CD4-positive, alpha-beta T cell (primary cell): ENCODE results near the gene XDH. TPM values are rescaled to one million over a fixed set of nuclear protein-coding genes. Genes with fewer than 3 reads are reported as not detected.

Experiments
- ATAC-seq: fragments of 200-7000 bp; cut with Tn5 transposase; one replicate; pipeline ENCODE4 v1.10.0; 2022; ENCODE audit warnings: mild to moderate bottlenecking; ENCODE audit not compliant: poor library complexity
- CTCF ChIA-PET: fragments of 350-600 bp; sonication (Branson Sonifier 250); formaldehyde crosslinking; loops from one replicate; lab custom pipeline; 2021; ENCODE audit warnings: antibody characterized with exemption, inconsistent platforms; lab: Charles Lee
- POLR2A ChIA-PET: fragments of 350-600 bp; sonication (Branson Sonifier 250); formaldehyde crosslinking; loops from one replicate; lab custom pipeline; 2021; ENCODE audit warnings: antibody characterized with exemption, inconsistent platforms; lab: Charles Lee
- DNase-seq, 14 experiments: peaks; one replicate each; pipeline ENCODE4 v3.0.0-alpha.2; 2013 to 2020; ENCODE audit warnings: mixed read lengths in 2 of 14
- H3K27ac ChIP-seq, 2 donors: one replicate each; pipeline versions ENCODE4 v1.5.1 to v1.7.0; 2013; ENCODE audit warnings: low read length in 2 of 2, low read depth in 1 of 2, mild to moderate bottlenecking in 1 of 2
- H3K27me3 ChIP-seq, 2 experiments: 1 replicate in 1 of 2; 2 replicates in 1 of 2; pipeline versions ENCODE4 v1.6.1 to v1.7.0; 2013; ENCODE audit warnings: low read length in 2 of 2, control low read depth in 1 of 2, mild to moderate bottlenecking in 1 of 2, moderate library complexity in 1 of 2; ENCODE audit not compliant: insufficient read depth in 2 of 2, control insufficient read depth in 1 of 2
- H3K36me3 ChIP-seq: one replicate; pipeline ENCODE4 v1.6.1; 2013; ENCODE audit warnings: low read length, control low read depth; ENCODE audit not compliant: insufficient read depth
- H3K4me1 ChIP-seq: one replicate; pipeline ENCODE4 v1.6.1; 2013; ENCODE audit warnings: low read length, control low read depth; ENCODE audit not compliant: insufficient read depth
- H3K4me3 ChIP-seq: one replicate; pipeline ENCODE4 v1.5.1; 2013; ENCODE audit warnings: mild to moderate bottlenecking, low read length, moderate library complexity
- H3K9me3 ChIP-seq, 2 experiments: 1 replicate in 1 of 2; 2 replicates in 1 of 2; pipeline versions ENCODE4 v1.6.1 to v1.7.0; 2013; ENCODE audit warnings: low read length in 2 of 2, mild to moderate bottlenecking in 2 of 2, control low read depth in 1 of 2, moderate library complexity in 1 of 2; ENCODE audit not compliant: control insufficient read depth in 1 of 2, insufficient read depth in 1 of 2
- H3K27ac Mint-ChIP-seq: one replicate; pipeline ENCODE4 v1.8.0; 2020; ENCODE audit warnings: mixed read lengths
- H3K27me3 Mint-ChIP-seq: one replicate; pipeline ENCODE4 v1.8.0; 2021; ENCODE audit warnings: mixed read lengths
- H3K36me3 Mint-ChIP-seq: one replicate; pipeline ENCODE4 v1.8.0; 2021; ENCODE audit warnings: low read depth, mixed read lengths
- H3K4me1 Mint-ChIP-seq: one replicate; pipeline ENCODE4 v1.8.0; 2021; ENCODE audit warnings: low read depth, mixed read lengths
- H3K4me3 Mint-ChIP-seq: one replicate; pipeline ENCODE4 v1.8.0; 2020; ENCODE audit warnings: mild to moderate bottlenecking, mixed read lengths
- H3K9me3 Mint-ChIP-seq: one replicate; pipeline ENCODE4 v1.8.0; 2020; ENCODE audit warnings: mixed read lengths
- intact Hi-C, 2 experiments: fragments of 100-400 bp; cut with DNase I in 1 of 2; cut with micrococcal nuclease in 1 of 2; formaldehyde crosslinking; loops; one replicate each; pipeline versions ENCODE4 v1.15.1 to v1.9.0; 2023 to 2025; cut with DNase I, micrococcal nuclease
- total RNA-seq, 174 experiments: library from RNA in 2 of 174; stranded (reverse) in 2 of 174; gene quantifications; one replicate each; pipeline ENCODE4 v1.2.3 and lab custom pipeline; 2021 to 2026
- TF ChIP-seq, protein P1 (sequence below): fragments of 200-600 bp; IDR thresholded peaks from one replicate; pipeline ENCODE4 v1.8.0; 2022; ENCODE audit warnings: antibody characterized with exemption, mild to moderate bottlenecking

XDH gene
- total RNA-seq, 2 experiments from 2014 or later = 0.05 TPM; not detected in 1

DNA sequence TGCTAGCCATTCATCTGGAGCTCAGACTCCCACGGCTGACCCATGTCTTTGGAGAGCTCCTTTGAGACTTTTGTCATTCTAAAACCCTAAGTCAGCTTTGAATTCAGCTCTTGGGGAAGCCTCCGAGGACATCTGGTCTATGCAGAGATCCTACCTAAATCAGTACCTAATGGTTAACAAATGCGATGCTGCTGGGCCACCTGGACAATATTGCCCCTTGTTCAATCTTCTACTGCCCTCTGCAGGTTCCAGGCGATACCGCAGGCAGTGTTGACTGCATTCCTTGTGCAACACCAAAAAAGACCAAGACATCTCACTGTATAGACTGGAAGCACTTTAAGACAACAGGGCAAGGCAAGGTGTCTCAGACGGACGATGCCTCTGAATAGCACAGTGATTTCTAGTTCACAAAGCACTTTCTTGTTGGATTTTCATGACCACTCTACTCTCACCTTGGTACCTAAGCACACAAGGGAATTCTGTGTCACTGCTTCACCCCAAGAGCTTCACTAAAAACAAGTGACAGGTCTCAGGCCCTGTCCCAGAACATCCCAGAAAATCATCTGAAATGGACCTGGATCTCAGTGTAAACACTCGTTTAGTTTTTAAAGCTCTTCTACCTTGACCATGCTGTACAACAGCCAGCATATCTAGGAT lies 80.9 kb downstream of the XDH start:
- ChIA-PET CTCF (interaction anchor here (1.0 to 2.4 kb wide), 3 partner anchors 9 to 622 kb away, joined by 3 to 14 read pairs (median 3); no protein-coding TSS in a partner anchor), POLR2A (interaction anchor here (0.9 to 1.4 kb wide), 2 partner anchors 11 to 622 kb away, joined by 3 to 4 read pairs; no protein-coding TSS in a partner anchor)
- no peak overlapping the region for H3K4me3 Mint-ChIP-seq
- no peaks in the 10 kb centered on the region for H3K9me3 Mint-ChIP-seq
- Histone ChIP-seq H3K4me3 (no peak overlapping the region), H3K36me3 (no peaks in the 10 kb centered on the region), H3K27ac (no peak overlapping the region), H3K9me3 (no peaks in the 10 kb centered on the region), H3K4me1 (no peaks in the 10 kb centered on the region), H3K27me3 (peaks cover 0 to 2% of the 10 kb centered on the region in 2 experiments)
- H3K4me1 Mint-ChIP-seq = peaks cover 4% of the 10 kb centered on the region
- no peaks in the 10 kb centered on the region for H3K36me3 Mint-ChIP-seq
- DNase-seq (peak; percentile 60 to 81 (median 68)), ATAC-seq (peak; percentile 80)
- TF ChIP-seq, protein P1, sequence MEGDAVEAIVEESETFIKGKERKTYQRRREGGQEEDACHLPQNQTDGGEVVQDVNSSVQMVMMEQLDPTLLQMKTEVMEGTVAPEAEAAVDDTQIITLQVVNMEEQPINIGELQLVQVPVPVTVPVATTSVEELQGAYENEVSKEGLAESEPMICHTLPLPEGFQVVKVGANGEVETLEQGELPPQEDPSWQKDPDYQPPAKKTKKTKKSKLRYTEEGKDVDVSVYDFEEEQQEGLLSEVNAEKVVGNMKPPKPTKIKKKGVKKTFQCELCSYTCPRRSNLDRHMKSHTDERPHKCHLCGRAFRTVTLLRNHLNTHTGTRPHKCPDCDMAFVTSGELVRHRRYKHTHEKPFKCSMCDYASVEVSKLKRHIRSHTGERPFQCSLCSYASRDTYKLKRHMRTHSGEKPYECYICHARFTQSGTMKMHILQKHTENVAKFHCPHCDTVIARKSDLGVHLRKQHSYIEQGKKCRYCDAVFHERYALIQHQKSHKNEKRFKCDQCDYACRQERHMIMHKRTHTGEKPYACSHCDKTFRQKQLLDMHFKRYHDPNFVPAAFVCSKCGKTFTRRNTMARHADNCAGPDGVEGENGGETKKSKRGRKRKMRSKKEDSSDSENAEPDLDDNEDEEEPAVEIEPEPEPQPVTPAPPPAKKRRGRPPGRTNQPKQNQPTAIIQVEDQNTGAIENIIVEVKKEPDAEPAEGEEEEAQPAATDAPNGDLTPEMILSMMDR = peak; percentile 94
- H3K27ac Mint-ChIP-seq = no peak overlapping the region
- intact Hi-C loops = loop anchor here (1.0 to 10.0 kb wide), 8 partner anchors 101 to 1239 kb away; partner anchors contain the start of gene EHD3 (in 1 of the 2)
- H3K27me3 Mint-ChIP-seq = peaks cover 5% of the 10 kb centered on the region

DNA sequence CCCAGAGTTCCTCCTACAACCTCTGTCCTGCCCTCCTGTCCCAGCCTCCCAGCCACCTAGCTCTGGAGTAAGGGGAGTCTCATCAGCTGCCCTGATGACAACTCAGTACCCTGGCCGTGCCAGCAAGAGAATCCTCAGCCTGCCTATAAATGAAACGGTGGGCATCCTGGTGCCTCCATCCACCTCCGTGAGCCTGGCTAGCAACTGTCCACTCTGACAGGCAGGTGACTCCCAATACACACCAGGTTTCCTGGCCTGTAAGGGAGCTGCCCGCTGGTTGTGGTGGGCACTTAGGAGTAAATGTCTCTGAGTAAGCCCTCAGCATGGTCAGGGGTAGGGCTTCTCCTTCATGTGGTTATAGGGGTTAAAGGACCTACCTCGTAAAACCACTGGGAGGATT lies 81.5 kb downstream of the XDH start:
- no peak overlapping the region for H3K27ac Mint-ChIP-seq
- TF ChIP-seq, protein P1 = no peak
- no peak overlapping the region for H3K4me3 Mint-ChIP-seq
- POLR2A ChIA-PET = interaction anchor here (0.9 to 1.4 kb wide), 2 partner anchors 10 to 621 kb away, joined by 3 to 4 read pairs; no protein-coding TSS in a partner anchor
- intact Hi-C loops = loop anchor here (1.0 to 10.0 kb wide), 8 partner anchors 101 to 1238 kb away; partner anchors contain the start of gene EHD3 (in 1 of the 2)
- Histone ChIP-seq H3K27me3 (peaks cover 0 to 2% of the 10 kb centered on the region in 2 experiments), H3K4me1 (no peaks in the 10 kb centered on the region), H3K36me3 (no peaks in the 10 kb centered on the region), H3K27ac (no peak overlapping the region), H3K9me3 (no peaks in the 10 kb centered on the region), H3K4me3 (no peak overlapping the region)
- ATAC-seq (no peak), DNase-seq (no peak)
- peaks cover 4% of the 10 kb centered on the region for H3K4me1 Mint-ChIP-seq
- CTCF ChIA-PET = interaction anchor here (1.0 to 2.4 kb wide), 2 partner anchors 9 to 622 kb away, joined by 3 to 14 read pairs; no protein-coding TSS in a partner anchor
- H3K36me3 Mint-ChIP-seq = no peaks in the 10 kb centered on the region
- H3K27me3 Mint-ChIP-seq = peaks cover 5% of the 10 kb centered on the region
- no peaks in the 10 kb centered on the region for H3K9me3 Mint-ChIP-seq

DNA sequence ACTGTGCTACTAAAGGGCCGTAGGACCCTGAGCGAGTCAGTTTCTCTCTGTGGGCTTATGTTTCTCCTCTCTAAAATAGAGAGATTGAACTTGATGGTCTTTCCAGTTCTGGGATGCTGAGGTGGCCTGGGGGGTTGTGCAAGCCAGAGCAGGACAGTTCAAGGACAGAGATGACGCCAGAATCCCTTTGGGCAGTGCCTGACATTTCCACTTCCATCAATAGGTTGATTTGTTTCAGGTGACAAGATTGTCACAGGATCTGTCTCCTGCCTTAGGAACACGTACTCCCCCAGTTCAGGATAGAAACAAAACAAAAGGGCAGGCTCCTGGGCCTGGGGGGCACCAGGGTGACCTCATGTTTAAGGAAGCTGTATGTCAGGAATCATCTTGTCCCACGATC lies 82.0 kb downstream of the XDH start:
- Histone ChIP-seq H3K27ac (no peak overlapping the region), H3K27me3 (peaks cover 0 to 2% of the 10 kb centered on the region in 2 experiments), H3K4me3 (no peak overlapping the region), H3K36me3 (no peaks in the 10 kb centered on the region), H3K9me3 (no peaks in the 10 kb centered on the region), H3K4me1 (no peaks in the 10 kb centered on the region)
- H3K36me3 Mint-ChIP-seq = no peaks in the 10 kb centered on the region
- TF ChIP-seq, protein P1 = no peak
- POLR2A ChIA-PET = interaction anchor here (0.9 to 1.4 kb wide), 2 partner anchors 10 to 621 kb away, joined by 3 to 4 read pairs; no protein-coding TSS in a partner anchor
- intact Hi-C loops = loop anchor here (2.0 to 10.0 kb wide), 7 partner anchors 100 to 1238 kb away; partner anchors contain the start of gene EHD3 (in 1 of the 2)
- H3K9me3 Mint-ChIP-seq = no peaks in the 10 kb centered on the region
- peaks cover 5% of the 10 kb centered on the region for H3K27me3 Mint-ChIP-seq
- H3K27ac Mint-ChIP-seq = no peak overlapping the region
- peaks cover 4% of the 10 kb centered on the region for H3K4me1 Mint-ChIP-seq
- no peak overlapping the region for H3K4me3 Mint-ChIP-seq
- DNase-seq = no peak
- CTCF ChIA-PET = interaction anchor here (2.4 kb wide), 1 partner anchor 621 kb away, joined by 14 read pairs; no protein-coding TSS in a partner anchor
- ATAC-seq = no peak
